NCI-H2081 treated with DMSO at 0.1 percent for 48 hours (cell line): ENCODE results near the gene EPHA8.

ENCODE experiments used
- DNase-seq: peaks from one replicate; lab custom pipeline; 2025; lab: John Stamatoyannopoulos, UW

EPHA8 gene

GRCh38 chr1:22562584-22563583 is at the start of gene EPHA8:
Gene EPHA8, plus strand, starts transcription at chr1:22563489. Its CDS starts 147 bp downstream, at chr1:22563636.
- no peak for DNase-seq

GRCh38 chr1:22516906-22517571 is 46.2 kb upstream of the EPHA8 start:
- no peak for DNase-seq

- no peak for DNase-seq
Measured at GRCh38 chr1:22517956-22518355, 45.3 kb upstream of the EPHA8 start.

DNA sequence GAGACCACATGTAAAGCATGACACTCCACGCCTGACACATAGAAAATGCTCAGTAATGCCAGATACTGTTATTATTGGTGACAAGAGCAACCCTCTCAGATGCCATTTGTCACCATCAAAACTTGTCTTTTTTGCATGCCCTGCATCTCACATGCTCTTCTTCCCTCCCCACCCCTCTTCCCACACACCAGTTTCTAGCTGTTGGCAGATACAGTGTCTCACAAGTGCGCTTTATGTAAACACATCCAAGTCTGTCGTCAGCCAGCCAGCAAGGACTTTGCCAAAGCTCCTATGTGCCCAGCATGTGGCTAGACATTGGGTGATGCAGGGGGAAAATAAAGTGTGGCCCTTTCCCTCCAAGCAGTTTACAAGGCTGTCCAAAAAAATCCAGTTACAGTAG is 44.9 kb upstream of the EPHA8 start:
- no peak for DNase-seq

GRCh38 chr1:22520871-22521270 is 42.4 kb upstream of the EPHA8 start:
- no peak for DNase-seq

- no peak for DNase-seq
Measured at GRCh38 chr1:22521692-22522091, 41.6 kb upstream of the EPHA8 start.

- no peak for DNase-seq
Measured at GRCh38 chr1:22522221-22522743, 41.0 kb upstream of the EPHA8 start.

GRCh38 chr1:22524481-22524880 is 38.8 kb upstream of the EPHA8 start:
- DNase-seq = no peak

DNA sequence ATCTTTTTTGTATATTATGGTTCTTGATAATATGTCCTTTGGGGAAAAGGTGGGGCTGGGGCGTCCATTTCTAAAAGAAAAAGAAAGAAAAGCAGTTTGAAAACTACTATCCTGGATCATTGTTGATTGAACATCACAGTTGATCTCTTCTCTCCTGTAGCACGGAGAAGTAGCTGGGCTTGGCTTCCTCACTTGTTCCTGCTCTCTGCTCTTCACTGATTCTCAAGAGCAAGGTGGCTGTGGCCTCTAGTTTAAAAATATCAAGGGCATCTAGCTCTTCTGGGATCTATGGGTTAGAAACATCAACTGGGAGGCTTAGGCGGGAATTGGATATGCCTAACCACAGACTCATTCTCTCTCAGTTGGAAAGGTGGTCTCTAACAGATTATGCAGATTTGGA is 38.1 kb upstream of the EPHA8 start:
- DNase-seq = no peak

DNA sequence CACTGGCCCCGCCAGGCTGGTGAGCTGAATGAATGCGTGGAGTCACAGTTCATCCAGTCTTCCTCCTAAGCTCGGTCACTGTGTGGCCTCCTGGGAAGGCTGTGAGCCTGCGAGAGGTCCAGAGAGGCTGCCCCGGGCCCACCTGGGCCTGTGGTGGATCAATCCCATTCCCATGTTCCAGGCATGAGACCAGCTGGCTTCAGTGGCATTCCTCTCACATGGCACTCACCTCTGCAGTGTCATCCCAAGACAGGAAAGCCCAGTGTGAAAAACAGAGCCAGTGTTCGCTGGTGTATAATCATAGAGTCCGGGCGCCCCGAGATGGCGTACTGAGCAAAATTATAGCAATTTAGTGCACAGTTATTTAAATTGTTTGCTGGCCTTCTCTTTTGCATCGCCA is 37.6 kb upstream of the EPHA8 start:
- no peak for DNase-seq

DNA sequence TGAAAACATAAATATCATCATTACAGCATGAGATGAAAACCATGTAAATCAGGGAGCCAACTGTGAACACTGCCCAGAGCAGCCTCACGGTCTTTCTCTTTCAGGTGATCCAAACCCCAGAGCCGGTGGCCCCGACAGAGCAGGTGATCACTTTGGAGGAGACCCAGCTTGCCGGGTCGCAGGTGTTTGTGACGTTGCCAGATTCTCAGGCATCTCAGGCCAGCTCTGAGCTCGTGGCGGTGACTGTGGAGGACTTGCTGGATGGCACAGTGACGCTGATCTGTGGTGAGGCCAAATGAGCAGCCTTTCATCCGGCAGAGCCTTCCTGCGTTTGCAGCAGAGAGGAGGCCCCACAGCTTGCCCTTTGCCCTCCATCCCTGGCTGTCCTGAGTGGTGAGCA is 37.2 kb upstream of the EPHA8 start:
- no peak for DNase-seq

GRCh38 chr1:22526677-22527076 is 36.6 kb upstream of the EPHA8 start:
- DNase-seq = no peak

DNA sequence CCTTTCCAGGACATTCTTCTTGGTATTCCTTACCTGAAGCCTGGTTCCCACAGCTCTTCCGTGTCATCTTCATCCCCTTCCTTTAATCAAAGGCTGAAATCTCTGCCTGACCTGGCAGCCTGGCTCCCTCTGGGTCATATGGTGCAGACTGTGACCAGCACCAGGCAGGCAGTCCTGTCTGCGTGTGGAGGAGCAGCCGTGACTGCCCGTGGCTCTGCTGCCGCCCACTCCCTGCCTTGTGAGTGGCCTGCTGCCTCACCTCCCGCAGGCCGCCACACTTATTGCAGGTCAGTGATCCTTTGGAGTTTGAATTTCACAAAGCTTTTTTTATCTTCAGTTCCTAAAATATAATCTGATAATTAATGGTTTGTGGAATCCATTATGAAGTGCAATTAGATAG is 36.2 kb upstream of the EPHA8 start:
- DNase-seq = no peak

GRCh38 chr1:22527555-22528296 is 35.6 kb upstream of the EPHA8 start:
- peak; percentile 57 for DNase-seq

DNA sequence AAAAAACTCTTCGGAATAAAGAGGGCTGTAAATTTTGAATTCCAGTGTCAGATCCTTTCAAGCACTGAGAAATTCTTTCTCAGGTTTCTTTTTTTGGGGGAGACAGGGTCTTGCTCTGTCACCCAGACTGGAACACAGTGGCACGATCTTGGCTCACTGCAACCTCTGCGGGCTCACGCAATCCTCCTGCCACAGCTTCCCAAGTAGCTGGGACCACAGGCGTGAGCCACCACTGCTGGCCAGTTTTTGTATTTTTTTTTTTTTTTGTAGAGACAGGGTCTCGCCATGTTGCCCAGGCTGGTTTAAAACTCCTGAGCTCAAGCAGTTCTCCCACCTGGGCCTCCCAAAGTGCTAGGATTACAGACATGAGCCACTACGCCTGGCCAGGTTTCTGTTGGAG is 34.8 kb upstream of the EPHA8 start:
- no peak for DNase-seq

DNA sequence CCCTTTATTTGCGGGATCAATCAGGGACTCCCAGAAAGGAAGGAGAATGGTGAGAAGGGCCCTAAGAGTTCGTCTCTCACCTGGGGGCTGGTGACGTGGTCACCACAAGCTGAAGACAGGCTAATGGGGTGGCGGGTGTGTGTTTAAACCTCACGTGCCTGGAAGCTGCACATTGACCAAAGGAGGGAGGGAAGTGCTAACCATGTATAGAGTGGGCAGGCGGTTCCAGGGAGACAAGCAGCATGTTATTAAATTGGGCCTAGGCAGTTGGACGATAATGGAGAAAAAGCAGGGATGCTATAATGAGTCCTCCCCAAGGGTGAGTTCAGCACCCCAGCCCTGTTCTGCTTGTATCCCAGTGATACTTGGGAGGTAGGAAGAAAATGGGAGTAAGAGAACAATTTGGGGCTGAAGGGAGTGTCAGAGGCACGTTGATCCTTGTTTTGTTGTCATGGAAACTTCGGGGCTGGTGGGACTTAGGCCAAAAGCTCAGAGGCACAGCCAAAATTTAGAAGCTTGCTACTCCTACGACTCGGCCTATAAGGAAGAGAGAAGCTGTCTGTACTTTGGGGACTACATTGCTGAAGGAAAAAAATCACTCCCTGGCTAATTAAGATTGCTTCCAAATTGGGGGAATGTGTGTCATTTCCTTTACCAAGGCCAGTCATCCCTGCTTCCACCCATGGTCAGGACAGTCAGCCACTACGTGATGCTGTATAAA is 33.2 kb upstream of the EPHA8 start:
- no peak for DNase-seq

DNA sequence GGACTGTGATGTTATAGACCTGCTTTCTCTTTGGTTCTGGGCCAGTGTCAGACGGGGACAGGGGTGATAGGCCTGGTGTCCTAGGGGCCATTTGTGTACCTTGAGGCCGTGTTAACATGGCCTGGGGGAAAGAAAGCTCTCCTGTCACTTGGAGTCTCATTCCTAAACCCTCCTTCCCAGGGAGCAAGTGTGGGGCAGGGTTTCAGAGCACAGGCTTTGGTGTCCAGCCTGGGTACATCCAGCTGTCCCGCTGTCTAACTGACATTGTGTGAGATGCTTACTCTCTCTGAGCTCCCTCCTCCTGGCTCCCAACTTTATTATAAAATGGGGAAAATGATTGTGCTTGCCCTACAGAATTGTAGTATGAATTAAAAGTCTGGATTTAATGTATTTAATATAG is 32.6 kb upstream of the EPHA8 start:
- DNase-seq = no peak

- DNase-seq = no peak
Measured at GRCh38 chr1:22531251-22531650, 32.0 kb upstream of the EPHA8 start.

- no peak for DNase-seq
Measured at GRCh38 chr1:22533244-22533895, 29.9 kb upstream of the EPHA8 start.

DNA sequence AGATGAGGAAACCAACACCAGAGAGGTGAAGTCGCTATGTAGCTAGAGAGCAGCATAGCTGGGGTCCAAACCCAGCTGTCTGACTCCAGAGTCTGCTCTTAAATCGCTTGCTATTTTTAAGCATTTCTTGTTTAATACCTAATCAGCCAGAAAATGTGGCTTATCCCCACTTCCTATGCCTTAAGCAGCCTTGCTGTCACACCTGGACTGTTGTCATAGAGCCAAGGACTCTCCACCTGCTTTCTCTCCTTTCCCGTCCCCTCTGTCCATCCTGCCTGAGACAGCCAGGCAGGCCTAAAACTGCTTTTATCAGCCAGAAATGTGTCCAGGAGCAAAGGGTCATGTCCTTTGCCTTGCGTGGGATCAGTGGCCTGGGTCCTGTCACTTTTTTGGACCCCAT is 28.3 kb upstream of the EPHA8 start:
- DNase-seq = no peak

- DNase-seq = no peak
Measured at GRCh38 chr1:22535399-22535798, 27.9 kb upstream of the EPHA8 start.
